NCI-H2107 treated with DMSO at 0.1 percent for 48 hours (cell line): ENCODE data around the gene LRIG2.
"Not testable (repeated sequence)": the region's sequence is repeated elsewhere in the genome, so short reads cannot be mapped to it uniquely, and the experiment has no call there.

ENCODE experiments used
- DNase-seq: peaks from one replicate; lab custom pipeline; 2025; ENCODE audit not compliant: unreplicated experiment; lab: John Stamatoyannopoulos, UW

LRIG2 gene

GRCh38 chr1:113072757-113073478 lies at the start of gene LRIG2:
LRIG2 (plus strand) TSS chr1:113073198; CDS start chr1:113073407, 209 bp downstream.
- DNase-seq = peak; percentile 98

- not testable (repeated sequence) for DNase-seq
Measured at GRCh38 chr1:113023316-113023715, 49.7 kb upstream of the LRIG2 start.

GRCh38 chr1:113027007-113027406 lies 46.0 kb upstream of the LRIG2 start:
- DNase-seq = no peak

- peak; percentile 25 for DNase-seq
Measured at GRCh38 chr1:113027449-113027848, 45.5 kb upstream of the LRIG2 start.

- no peak for DNase-seq
Measured at GRCh38 chr1:113029822-113030221, 43.2 kb upstream of the LRIG2 start.

GRCh38 chr1:113031171-113031933 lies 41.6 kb upstream of the LRIG2 start:
- DNase-seq = no peak

- DNase-seq = no peak
Measured at GRCh38 chr1:113035086-113035485, 37.9 kb upstream of the LRIG2 start.

- no peak for DNase-seq
Measured at GRCh38 chr1:113036639-113037321, 36.2 kb upstream of the LRIG2 start.

GRCh38 chr1:113040041-113040440 lies 33.0 kb upstream of the LRIG2 start:
- DNase-seq = no peak

GRCh38 chr1:113040718-113041412 lies 32.1 kb upstream of the LRIG2 start:
- no peak for DNase-seq

GRCh38 chr1:113041569-113042284 lies 31.3 kb upstream of the LRIG2 start:
- DNase-seq = no peak

GRCh38 chr1:113042285-113043143 lies 30.5 kb upstream of the LRIG2 start:
- DNase-seq = peak; percentile 52

GRCh38 chr1:113043144-113043488 lies 29.9 kb upstream of the LRIG2 start:
- DNase-seq = not testable (repeated sequence)

- DNase-seq = no peak
Measured at GRCh38 chr1:113046569-113046968, 26.4 kb upstream of the LRIG2 start.

GRCh38 chr1:113048064-113048463 lies 24.9 kb upstream of the LRIG2 start:
- no peak for DNase-seq

- DNase-seq = no peak
Measured at GRCh38 chr1:113053344-113054126, 19.5 kb upstream of the LRIG2 start.

GRCh38 chr1:113055570-113055969 lies 17.4 kb upstream of the LRIG2 start:
- no peak for DNase-seq

- DNase-seq = no peak
Measured at GRCh38 chr1:113057006-113057405, 16.0 kb upstream of the LRIG2 start.
